ENCODE data around the gene LARP6.

The LARP6 gene

DNA sequence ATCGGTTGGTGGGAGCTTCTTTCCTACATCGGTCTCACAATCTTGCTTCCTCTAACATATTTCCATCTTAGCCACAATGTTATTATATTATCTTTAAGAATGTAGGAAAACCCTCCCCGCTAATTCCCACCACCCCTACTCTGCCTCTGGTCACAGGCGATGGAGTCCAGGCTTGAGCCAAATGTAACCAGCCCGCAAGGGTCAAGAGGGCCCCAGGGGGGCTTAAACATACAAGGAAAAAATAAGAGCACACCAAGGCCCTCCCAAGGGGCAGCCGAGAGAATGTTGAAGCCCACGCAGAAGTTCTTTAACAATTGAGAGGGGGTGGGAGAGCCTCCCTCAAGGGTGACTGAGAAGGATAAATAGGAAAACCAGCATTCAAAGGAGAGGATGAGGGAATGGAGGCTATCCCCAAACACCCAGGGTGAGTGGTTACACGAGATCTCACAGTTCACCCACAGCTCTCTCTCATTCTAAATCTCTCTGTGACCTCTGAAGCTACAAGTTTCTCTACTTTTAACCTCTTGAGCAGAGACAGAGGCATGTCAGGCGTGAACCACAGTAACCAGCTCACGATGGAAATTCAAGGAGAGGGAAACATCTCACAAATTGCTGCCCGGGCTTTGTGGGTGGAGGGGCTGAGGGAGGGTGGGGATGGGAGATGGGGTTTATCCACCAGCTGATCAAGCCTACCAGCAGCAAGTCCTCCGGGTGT lies 59.2 kb downstream of the LARP6 start:
- DNase-seq (ENCODE audit: low read depth in 2 of 2), result no peak

DNA sequence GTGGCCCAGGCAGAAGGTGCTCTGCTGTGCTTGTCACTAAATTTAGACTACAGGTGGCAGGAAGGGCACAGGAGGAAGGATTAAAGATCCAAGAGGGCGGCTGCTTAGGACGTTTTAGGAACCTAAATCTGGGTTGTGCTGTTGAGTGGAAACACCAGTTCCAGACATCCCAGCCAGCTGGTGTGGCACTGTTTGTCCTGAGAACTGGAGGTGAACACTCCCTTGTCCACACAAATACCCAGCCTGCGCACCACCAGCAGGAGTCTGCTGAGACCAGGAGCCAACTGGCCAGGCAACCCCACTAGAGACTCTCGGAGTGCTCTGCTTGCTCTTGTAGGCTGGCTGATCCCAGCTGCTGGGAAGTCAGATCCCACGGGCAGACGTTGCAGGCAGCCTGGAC lies 60.3 kb downstream of the LARP6 start:
- DNase-seq (ENCODE audit: low read depth in 2 of 2), result no peak

DNA sequence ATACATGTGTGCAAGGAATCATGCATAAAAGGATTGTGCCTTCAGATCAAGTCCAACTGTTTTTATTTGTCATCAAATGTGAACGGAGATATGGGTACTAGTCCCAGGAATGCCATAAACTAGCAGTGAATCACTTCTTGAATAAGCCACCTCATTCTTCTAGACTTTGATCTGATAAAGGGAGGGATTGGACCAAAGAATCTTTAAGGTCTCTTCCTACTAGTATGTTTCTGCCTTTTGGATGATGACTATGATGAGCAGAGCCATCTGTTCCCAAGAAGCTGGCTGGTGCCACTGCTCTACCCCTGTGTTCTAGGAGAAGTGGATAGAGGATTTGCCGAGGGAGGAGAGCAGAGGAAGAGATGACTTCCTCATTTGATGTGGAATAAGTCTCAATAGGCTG lies 61.8 kb downstream of the LARP6 start:
- no peak for DNase-seq (ENCODE audit: low read depth in 2 of 2)

DNA sequence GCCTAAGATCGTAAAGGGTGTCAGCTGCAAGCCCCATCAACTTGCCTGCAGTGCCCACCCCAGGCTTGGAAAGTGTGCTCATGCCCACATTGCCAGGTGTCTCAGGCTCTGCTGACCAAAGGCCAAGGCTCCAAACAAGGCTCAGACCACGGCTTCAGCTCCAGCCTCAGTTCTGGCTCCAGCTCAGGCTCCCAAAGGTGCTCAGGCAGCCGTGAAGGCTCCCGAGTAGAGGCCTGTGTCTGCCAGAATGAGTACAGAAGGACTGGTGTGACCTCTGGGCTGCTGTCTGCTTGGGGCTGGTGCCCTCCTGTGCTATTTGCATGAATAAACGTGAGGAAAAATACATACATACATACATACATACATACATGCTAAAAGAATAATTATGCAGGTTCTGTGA lies 62.7 kb downstream of the LARP6 start:
- DNase-seq (ENCODE audit: low read depth in 2 of 2), result no peak

DNA sequence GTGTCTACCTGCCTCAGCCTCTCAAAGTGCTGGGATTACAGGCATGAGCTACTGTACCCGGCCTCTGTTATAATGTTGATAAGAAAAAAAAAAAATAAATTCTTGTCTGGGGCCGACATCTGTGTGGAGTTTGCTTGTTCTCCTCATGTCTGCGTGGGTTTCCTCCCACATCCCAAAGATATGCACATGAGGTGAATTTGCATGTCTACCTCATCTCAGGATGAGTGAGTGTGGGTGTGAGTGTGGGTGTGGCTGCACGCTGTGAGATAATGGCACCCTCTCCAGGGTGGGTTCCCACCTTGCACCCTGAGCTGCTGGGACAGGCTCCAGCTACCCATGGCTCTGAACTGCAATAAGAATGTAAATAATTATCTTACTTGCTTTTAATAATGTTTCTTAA lies 64.7 kb downstream of the LARP6 start:
- DNase-seq (ENCODE audit: low read depth in 2 of 2), result no peak

DNA sequence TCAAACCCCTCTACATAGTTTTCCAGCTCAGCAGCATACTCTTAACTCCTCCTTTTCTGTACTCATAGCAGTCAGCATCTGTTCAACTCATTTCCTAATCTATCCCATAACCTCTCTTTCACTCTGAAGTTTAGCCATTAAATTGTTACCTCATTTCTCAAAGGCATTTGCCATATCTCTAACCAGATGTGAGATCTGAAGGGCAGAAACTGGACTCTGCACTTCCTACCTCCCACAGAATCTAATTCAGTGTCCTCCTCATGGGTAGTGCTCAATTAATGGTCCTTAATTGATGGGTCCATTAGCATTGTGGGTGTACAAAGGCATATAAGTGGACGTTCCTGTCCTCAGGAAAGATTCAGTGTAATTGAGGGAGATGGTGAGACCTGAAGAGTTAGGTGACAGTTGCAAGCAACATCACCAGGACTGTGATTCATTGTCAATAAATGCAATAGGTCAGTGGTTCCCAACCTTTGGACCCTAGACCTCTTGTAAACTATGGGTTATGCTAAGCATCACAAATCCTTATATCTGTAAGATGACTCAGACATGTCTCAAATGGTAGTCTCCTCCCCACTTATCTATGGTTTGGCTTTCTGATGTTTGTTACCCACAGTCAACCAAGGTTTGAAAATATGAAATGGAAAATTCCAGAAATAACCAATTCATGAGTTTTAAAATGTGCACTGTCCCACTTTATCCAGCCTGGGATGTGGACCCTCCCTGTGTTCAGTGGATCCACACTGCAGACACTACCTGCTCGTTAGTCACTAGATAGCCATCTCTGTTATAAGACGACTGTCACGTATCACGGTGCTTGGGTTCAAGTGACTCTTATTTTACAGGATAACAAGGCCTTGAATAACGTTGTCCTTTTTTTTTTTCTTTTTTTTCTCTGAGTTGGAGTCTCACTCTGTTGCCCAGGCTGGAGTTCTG lies 65.6 kb downstream of the LARP6 start:
- no peak for DNase-seq (ENCODE audit: low read depth in 2 of 2)

DNA sequence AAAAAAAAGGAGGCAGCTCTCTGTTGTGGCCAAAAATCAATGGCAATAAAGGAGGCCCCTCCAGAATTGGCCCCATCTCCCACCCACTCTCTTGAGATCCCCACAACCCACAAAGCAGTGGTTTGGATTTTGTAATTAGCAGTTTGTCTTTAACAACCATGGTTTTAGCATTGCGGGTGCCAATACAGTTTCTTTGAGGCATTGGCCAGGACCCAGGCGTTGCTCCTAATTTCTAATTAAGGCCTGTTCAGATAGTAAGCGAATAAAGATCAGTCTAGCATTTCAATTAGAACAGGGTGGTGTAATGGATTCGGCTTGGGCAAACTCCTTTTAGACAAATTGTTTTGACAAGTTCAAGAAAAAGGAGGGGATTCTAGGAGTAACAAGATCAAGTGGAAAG lies 67.0 kb downstream of the LARP6 start:
- no peak for DNase-seq (ENCODE audit: low read depth in 2 of 2)

DNA sequence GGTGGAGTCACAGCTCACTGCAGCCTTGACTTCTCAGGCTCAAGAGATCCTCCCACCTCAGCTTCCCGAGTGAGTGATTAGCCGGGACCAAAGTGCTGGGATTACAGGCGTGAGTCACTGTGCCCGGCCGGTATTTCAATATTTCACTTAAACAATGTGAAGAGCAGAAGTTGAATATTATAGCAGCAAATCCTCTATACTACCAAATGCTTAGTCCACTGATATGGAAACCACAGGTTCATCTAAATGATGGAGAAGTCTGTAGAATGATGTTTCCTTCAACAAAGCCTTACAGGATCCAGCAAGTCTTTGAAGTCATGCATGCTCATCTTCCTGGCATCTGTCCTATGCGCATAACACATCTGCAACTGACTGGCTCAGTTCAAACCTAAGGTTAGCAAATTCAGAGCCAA lies 70.3 kb downstream of the LARP6 start:
- no peak for DNase-seq (ENCODE audit: low read depth in 2 of 2)

DNA sequence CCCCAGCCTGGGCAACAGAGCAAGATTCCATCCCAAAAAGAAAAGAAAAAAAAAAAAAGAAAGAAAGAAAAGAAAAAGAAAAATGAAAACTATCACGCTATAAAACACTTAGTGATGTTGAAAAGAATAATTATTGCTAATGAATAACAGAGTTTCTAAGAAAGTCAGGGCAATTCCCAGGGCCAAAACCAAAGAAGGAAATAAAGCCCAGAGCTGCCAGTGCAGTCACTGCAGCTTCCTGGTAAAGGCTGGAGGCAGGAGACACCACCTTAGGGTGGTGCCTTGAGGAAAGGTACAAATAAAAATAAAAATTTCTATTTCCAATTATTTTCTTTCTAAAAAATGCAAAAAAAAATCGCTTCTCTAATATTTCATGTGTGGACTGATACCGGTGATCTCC lies 70.9 kb downstream of the LARP6 start:
- DNase-seq (ENCODE audit: low read depth in 2 of 2), result no peak

DNA sequence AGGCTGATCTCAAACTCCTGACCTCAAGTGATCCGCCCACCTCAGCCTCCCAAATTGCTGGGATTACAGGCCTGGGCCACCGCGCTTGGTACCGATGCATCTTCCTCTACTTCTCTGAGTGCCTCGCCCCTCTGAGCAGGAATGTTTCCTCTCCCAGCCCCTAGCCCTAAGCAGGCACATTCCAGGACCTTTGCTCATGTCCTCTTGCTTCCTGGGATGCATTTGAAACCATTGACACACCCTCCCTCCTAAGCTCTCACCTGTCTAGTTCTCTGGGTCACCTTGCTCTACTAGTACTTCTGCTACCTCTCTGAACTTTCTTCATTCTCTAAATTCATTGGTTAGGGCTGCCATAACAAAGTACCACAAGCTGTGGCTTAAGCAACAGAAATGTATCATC lies 72.7 kb downstream of the LARP6 start:
- DNase-seq (ENCODE audit: low read depth in 2 of 2), result no peak

All from stimulated activated CD4-positive, alpha-beta T cell treated with anti-CD3 and anti-CD28 coated beads, Interleukin-1b, Interleukin-23, amount 100 ng/mL, for 1 hour (primary cell).